WTC11 (cell line): Measurements from ENCODE around the gene SLF1. TPM values are rescaled to one million over a fixed set of nuclear protein-coding genes. Genes with fewer than 3 reads are reported as not detected.

Source experiments
- ATAC-seq: fragments of 200-7000 bp; cut with Tn5 transposase; 2 replicates; pipeline ENCODE4 v1.10.0; 2021; ENCODE audit warnings: mild to moderate bottlenecking, moderate library complexity
- CTCF ChIA-PET: fragments of 300-600 bp; sonication (Branson Sonifier 250); formaldehyde crosslinking; loops from one replicate; lab custom pipeline; 2021; ENCODE audit warnings: antibody characterized with exemption; lab: Charles Lee
- POLR2A ChIA-PET: fragments of 350-600 bp; sonication (Branson Sonifier 250); formaldehyde crosslinking; loops from one replicate; lab custom pipeline; 2021; ENCODE audit warnings: antibody characterized with exemption; lab: Charles Lee
- DNase-seq: peaks from one replicate; pipeline ENCODE4 v3.0.0; 2021; ENCODE audit warnings: low spot score
- H3K27ac Mint-ChIP-seq: 2 replicates; pipeline ENCODE4 v1.8.0; 2021; ENCODE audit warnings: mixed read lengths
- H3K27me3 Mint-ChIP-seq: 2 replicates; pipeline ENCODE4 v1.8.0; 2021; ENCODE audit warnings: low read depth, mild to moderate bottlenecking, moderate library complexity, mixed read lengths
- H3K36me3 Mint-ChIP-seq: 2 replicates; pipeline ENCODE4 v1.8.0; 2021; ENCODE audit warnings: mixed read lengths
- H3K4me1 Mint-ChIP-seq: 2 replicates; pipeline ENCODE4 v1.8.0; 2022; ENCODE audit warnings: mixed read lengths
- H3K4me3 Mint-ChIP-seq: 2 replicates; pipeline ENCODE4 v1.8.0; 2021; ENCODE audit warnings: mild to moderate bottlenecking, moderate library complexity, mixed read lengths
- H3K9me3 Mint-ChIP-seq: 2 replicates; pipeline ENCODE4 v1.8.0; 2021; ENCODE audit warnings: mixed read lengths
- ATF1 ChIP-seq: sonication (generic); formaldehyde crosslinking; IDR thresholded peaks from 2 replicates; pipeline ENCODE4 v1.8.1; 2023; ENCODE audit warnings: mild to moderate bottlenecking, moderate library complexity, missing genetic modification reagents
- ESRRA ChIP-seq: sonication (generic); formaldehyde crosslinking; IDR thresholded peaks from 2 replicates; pipeline ENCODE4 v1.8.1; 2022; ENCODE audit warnings: mild to moderate bottlenecking, missing genetic modification reagents, borderline replicate concordance
- KAT7 ChIP-seq: sonication (generic); formaldehyde crosslinking; IDR thresholded peaks from 2 replicates; pipeline ENCODE4 v1.8.1; 2023; ENCODE audit warnings: missing genetic modification reagents, mild to moderate bottlenecking, borderline replicate concordance
- MXD4 ChIP-seq: fragments of 250-450 bp; sonication (Bioruptor Pico); IDR thresholded peaks from 2 replicates; pipeline ENCODE4 v1.8.0; 2021; ENCODE audit warnings: mild to moderate bottlenecking, moderate library complexity, borderline replicate concordance
- PRRX2 ChIP-seq: fragments of 250-450 bp; sonication (Bioruptor Pico); IDR thresholded peaks from 2 replicates; pipeline ENCODE4 v1.8.0; 2021; ENCODE audit warnings: mild to moderate bottlenecking
- RORB ChIP-seq: fragments of 250-450 bp; sonication (Bioruptor Pico); IDR thresholded peaks from 2 replicates; pipeline ENCODE4 v1.9.0; 2021; ENCODE audit warnings: mild to moderate bottlenecking
- SP1 ChIP-seq: sonication (generic); formaldehyde crosslinking; conservative IDR thresholded peaks from 2 replicates; pipeline ENCODE4 v1.8.1; 2022; ENCODE audit warnings: missing genetic modification reagents
- TEAD4 ChIP-seq: sonication (generic); formaldehyde crosslinking; IDR thresholded peaks from 2 replicates; pipeline ENCODE4 v1.8.0; 2022; ENCODE audit warnings: mild to moderate bottlenecking, missing genetic modification reagents
- ZNF317 ChIP-seq: sonication (generic); formaldehyde crosslinking; IDR thresholded peaks from 2 replicates; pipeline ENCODE4 v1.8.1; 2023; ENCODE audit warnings: low read depth, mild to moderate bottlenecking, moderate library complexity, missing genetic modification reagents, borderline replicate concordance
- ZNF423 ChIP-seq: fragments of 250-450 bp; sonication (Bioruptor Pico); IDR thresholded peaks from 2 replicates; pipeline ENCODE4 v2.1.2; 2022; ENCODE audit warnings: mild to moderate bottlenecking, moderate library complexity
- total RNA-seq: library from RNA; stranded (reverse); gene quantifications from 3 replicates; pipeline ENCODE4 v1.2.3, GENCODE V29; 2021
- TF ChIP-seq, protein P1 (sequence below): sonication (generic); formaldehyde crosslinking; IDR thresholded peaks from 2 replicates; pipeline ENCODE4 v1.8.1; 2022; ENCODE audit warnings: mild to moderate bottlenecking, missing genetic modification reagents, moderate library complexity, borderline replicate concordance
- TF ChIP-seq, protein P2 (sequence below): fragments of 250-450 bp; sonication (Bioruptor Pico); IDR thresholded peaks from 2 replicates; pipeline ENCODE4 v1.9.0; 2021; ENCODE audit warnings: mild to moderate bottlenecking
- TF ChIP-seq, protein P3 (sequence below): sonication (generic); formaldehyde crosslinking; IDR thresholded peaks from 2 replicates; pipeline ENCODE4 v1.8.1; 2023; ENCODE audit warnings: mild to moderate bottlenecking, moderate library complexity, missing genetic modification reagents
- TF ChIP-seq, protein P4 (sequence below): sonication (generic); formaldehyde crosslinking; conservative IDR thresholded peaks from 2 replicates; pipeline ENCODE4 v1.8.1; 2023; ENCODE audit warnings: mild to moderate bottlenecking, low read depth, missing genetic modification reagents, moderate library complexity
- TF ChIP-seq, protein P5 (sequence below): fragments of 250-450 bp; sonication (Bioruptor Pico); conservative IDR thresholded peaks from 2 replicates; pipeline ENCODE4 v1.9.0; 2021; ENCODE audit warnings: mild to moderate bottlenecking
- TF ChIP-seq, protein P6 (sequence below): fragments of 250-450 bp; sonication (Bioruptor Pico); IDR thresholded peaks from 2 replicates; pipeline ENCODE4 v1.9.0; 2021; ENCODE audit warnings: moderate library complexity, mild to moderate bottlenecking, inconsistent platforms, borderline replicate concordance
- TF ChIP-seq, protein P7 (sequence below): fragments of 200-600 bp; IDR thresholded peaks from 2 replicates; pipeline ENCODE4 v1.8.0; 2022; ENCODE audit warnings: antibody characterized with exemption
- TF ChIP-seq, protein P8 (sequence below): sonication (generic); formaldehyde crosslinking; conservative IDR thresholded peaks from 2 replicates; pipeline ENCODE4 v1.8.1; 2022; ENCODE audit warnings: mild to moderate bottlenecking, missing genetic modification reagents

Gene SLF1
- total RNA-seq, 1 experiment from 2014 or later: 15.7 TPM

DNA sequence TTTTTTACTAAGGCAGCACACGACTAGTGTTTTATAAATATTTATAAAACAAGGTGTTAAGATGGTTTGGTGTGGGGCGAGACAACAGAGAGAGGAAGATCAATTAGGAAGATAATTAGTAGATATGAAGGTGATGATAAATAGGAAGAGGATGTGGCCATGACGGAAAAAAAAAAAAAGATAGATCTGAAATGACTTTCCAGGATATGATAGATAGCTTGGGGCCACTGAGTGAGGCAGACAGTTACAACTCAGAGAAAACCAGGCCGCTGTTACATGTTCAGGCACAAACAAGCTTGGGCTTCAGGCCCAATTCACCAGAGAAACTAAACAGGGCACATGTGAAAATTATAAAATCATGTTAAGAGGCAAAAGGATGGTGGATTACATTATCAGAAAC is 43.3 kb upstream of the SLF1 start:
- no peaks in the 10 kb centered on the region for H3K36me3 Mint-ChIP-seq
- no peaks in the 10 kb centered on the region for H3K27me3 Mint-ChIP-seq
- no peak for TF ChIP-seq ZNF423 (CRISPR knock-in tag)
- TF ChIP-seq SP1 (CRISPR knock-in tag): no peak
- TF ChIP-seq, protein P1, sequence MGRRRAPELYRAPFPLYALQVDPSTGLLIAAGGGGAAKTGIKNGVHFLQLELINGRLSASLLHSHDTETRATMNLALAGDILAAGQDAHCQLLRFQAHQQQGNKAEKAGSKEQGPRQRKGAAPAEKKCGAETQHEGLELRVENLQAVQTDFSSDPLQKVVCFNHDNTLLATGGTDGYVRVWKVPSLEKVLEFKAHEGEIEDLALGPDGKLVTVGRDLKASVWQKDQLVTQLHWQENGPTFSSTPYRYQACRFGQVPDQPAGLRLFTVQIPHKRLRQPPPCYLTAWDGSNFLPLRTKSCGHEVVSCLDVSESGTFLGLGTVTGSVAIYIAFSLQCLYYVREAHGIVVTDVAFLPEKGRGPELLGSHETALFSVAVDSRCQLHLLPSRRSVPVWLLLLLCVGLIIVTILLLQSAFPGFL: no peak
- no peak for TF ChIP-seq ZNF317
- TF ChIP-seq RORB (CRISPR knock-in tag): no peak
- TF ChIP-seq, protein P2, sequence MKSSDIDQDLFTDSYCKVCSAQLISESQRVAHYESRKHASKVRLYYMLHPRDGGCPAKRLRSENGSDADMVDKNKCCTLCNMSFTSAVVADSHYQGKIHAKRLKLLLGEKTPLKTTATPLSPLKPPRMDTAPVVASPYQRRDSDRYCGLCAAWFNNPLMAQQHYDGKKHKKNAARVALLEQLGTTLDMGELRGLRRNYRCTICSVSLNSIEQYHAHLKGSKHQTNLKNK (CRISPR knock-in tag): no peak
- TF ChIP-seq, protein P3, sequence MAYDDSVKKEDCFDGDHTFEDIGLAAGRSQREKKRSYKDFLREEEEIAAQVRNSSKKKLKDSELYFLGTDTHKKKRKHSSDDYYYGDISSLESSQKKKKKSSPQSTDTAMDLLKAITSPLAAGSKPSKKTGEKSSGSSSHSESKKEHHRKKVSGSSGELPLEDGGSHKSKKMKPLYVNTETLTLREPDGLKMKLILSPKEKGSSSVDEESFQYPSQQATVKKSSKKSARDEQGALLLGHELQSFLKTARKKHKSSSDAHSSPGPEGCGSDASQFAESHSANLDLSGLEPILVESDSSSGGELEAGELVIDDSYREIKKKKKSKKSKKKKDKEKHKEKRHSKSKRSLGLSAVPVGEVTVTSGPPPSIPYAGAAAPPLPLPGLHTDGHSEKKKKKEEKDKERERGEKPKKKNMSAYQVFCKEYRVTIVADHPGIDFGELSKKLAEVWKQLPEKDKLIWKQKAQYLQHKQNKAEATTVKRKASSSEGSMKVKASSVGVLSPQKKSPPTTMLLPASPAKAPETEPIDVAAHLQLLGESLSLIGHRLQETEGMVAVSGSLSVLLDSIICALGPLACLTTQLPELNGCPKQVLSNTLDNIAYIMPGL (CRISPR knock-in tag): no peak
- TF ChIP-seq MXD4 (CRISPR knock-in tag): no peak
- TF ChIP-seq, protein P4, sequence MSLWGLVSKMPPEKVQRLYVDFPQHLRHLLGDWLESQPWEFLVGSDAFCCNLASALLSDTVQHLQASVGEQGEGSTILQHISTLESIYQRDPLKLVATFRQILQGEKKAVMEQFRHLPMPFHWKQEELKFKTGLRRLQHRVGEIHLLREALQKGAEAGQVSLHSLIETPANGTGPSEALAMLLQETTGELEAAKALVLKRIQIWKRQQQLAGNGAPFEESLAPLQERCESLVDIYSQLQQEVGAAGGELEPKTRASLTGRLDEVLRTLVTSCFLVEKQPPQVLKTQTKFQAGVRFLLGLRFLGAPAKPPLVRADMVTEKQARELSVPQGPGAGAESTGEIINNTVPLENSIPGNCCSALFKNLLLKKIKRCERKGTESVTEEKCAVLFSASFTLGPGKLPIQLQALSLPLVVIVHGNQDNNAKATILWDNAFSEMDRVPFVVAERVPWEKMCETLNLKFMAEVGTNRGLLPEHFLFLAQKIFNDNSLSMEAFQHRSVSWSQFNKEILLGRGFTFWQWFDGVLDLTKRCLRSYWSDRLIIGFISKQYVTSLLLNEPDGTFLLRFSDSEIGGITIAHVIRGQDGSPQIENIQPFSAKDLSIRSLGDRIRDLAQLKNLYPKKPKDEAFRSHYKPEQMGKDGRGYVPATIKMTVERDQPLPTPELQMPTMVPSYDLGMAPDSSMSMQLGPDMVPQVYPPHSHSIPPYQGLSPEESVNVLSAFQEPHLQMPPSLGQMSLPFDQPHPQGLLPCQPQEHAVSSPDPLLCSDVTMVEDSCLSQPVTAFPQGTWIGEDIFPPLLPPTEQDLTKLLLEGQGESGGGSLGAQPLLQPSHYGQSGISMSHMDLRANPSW (CRISPR knock-in tag): no peak
- TF ChIP-seq, protein P5, sequence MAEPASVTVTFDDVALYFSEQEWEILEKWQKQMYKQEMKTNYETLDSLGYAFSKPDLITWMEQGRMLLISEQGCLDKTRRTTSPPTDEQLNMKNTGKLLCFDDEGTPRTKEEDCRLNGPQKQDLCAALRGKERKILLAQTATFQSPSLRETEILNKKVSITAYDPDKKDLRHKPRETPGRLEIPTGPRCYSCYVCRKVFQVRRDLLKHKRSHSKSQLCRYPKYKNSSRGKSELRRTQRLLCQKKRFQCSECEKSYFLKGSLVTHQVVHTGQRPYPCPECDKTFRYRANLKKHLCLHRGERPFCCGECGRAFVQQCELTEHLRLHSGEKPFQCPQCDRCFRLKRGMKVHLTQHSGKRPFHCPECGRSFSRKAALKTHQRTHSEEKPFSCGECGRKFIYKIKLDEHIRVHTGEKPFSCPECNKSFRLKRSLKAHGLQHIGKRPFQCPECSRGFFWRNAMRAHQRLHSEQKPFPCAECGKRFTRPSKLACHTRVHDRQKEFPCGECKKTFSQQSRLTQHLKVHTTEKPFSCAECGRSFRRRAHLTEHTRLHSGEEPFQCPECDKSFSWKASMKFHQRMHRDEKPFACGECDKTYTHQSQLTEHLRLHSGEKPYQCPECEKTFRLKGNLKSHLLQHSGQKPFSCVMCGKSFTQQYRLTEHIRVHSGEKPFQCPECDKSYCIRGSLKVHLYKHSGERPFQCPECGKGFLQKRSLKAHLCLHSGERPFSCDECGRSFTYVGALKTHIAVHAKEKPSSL (CRISPR knock-in tag): no peak
- no peak for TF ChIP-seq PRRX2 (CRISPR knock-in tag)
- no peak for TF ChIP-seq KAT7 (CRISPR knock-in tag)
- DNase-seq (no peak), ATAC-seq (no peak)
- H3K9me3 Mint-ChIP-seq: no peaks in the 10 kb centered on the region
- H3K4me3 Mint-ChIP-seq: no peak overlapping the region
- peak overlapping the region; percentile 27; the same call in 1 of the 2 replicates for H3K27ac Mint-ChIP-seq
- ChIA-PET POLR2A (no interaction called here), CTCF (no interaction called here)
- H3K4me1 Mint-ChIP-seq: peaks cover 39% of the 10 kb centered on the region

DNA sequence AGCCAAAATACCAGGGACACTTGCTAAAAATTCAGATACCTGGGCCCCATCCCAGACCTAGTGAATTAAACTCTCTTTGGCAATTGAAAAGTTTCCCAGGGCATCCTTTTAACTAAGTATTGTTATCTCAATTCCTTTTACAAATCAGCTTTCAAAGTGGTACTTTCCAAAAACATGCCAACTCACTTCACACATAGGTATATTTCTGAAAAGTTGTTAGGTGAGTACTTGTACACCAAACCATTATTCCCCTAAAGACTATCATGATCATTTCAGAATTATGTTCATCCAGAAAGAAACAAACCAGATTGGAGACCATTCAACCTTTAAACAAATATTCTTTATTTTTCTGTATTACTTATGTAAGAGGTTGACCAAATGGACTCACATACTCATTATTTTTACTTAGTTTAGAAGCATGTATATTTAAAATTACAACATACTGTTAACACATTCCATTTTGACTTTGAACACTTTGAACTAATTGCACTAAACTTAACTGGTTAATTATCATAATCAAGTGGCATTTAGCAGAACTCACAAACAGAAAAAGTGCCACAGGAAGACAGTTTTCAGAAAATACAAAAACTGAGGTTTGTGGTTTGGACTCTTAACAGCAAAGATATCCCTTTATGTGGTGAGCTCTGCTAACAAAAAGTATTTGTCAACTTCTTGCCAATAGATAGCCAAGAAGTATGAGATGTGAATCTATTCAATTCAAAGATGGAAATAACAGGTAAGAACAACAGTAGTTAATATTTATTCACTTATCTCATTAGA is 40.8 kb upstream of the SLF1 start:
- Mint-ChIP-seq H3K4me1 (peaks cover 39% of the 10 kb centered on the region), H3K27ac (no peak overlapping the region), H3K4me3 (no peak overlapping the region), H3K9me3 (no peaks in the 10 kb centered on the region), H3K27me3 (no peaks in the 10 kb centered on the region), H3K36me3 (no peaks in the 10 kb centered on the region)
- POLR2A ChIA-PET: no interaction called here
- no peak for DNase-seq
- no peak for ATAC-seq
- CTCF ChIA-PET: no interaction called here
- TF ChIP-seq, protein P6, sequence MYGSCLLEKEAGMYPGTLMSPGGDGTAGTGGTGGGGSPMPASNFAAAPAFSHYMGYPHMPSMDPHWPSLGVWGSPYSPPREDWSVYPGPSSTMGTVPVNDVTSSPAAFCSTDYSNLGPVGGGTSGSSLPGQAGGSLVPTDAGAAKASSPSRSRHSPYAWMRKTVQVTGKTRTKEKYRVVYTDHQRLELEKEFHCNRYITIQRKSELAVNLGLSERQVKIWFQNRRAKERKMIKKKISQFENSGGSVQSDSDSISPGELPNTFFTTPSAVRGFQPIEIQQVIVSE: no peak
- no peak for TF ChIP-seq ESRRA (CRISPR knock-in tag)
- no peak for TF ChIP-seq ATF1 (CRISPR knock-in tag)
- TF ChIP-seq, protein P3 (CRISPR knock-in tag): no peak
- TF ChIP-seq, protein P7, sequence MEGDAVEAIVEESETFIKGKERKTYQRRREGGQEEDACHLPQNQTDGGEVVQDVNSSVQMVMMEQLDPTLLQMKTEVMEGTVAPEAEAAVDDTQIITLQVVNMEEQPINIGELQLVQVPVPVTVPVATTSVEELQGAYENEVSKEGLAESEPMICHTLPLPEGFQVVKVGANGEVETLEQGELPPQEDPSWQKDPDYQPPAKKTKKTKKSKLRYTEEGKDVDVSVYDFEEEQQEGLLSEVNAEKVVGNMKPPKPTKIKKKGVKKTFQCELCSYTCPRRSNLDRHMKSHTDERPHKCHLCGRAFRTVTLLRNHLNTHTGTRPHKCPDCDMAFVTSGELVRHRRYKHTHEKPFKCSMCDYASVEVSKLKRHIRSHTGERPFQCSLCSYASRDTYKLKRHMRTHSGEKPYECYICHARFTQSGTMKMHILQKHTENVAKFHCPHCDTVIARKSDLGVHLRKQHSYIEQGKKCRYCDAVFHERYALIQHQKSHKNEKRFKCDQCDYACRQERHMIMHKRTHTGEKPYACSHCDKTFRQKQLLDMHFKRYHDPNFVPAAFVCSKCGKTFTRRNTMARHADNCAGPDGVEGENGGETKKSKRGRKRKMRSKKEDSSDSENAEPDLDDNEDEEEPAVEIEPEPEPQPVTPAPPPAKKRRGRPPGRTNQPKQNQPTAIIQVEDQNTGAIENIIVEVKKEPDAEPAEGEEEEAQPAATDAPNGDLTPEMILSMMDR: no peak
- TF ChIP-seq, protein P8, sequence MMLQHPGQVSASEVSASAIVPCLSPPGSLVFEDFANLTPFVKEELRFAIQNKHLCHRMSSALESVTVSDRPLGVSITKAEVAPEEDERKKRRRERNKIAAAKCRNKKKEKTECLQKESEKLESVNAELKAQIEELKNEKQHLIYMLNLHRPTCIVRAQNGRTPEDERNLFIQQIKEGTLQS (CRISPR knock-in tag): no peak
- TF ChIP-seq, protein P1: no peak
- no peak for TF ChIP-seq TEAD4 (CRISPR knock-in tag)
